ENCODE measurements around the gene RAC3.

DNA sequence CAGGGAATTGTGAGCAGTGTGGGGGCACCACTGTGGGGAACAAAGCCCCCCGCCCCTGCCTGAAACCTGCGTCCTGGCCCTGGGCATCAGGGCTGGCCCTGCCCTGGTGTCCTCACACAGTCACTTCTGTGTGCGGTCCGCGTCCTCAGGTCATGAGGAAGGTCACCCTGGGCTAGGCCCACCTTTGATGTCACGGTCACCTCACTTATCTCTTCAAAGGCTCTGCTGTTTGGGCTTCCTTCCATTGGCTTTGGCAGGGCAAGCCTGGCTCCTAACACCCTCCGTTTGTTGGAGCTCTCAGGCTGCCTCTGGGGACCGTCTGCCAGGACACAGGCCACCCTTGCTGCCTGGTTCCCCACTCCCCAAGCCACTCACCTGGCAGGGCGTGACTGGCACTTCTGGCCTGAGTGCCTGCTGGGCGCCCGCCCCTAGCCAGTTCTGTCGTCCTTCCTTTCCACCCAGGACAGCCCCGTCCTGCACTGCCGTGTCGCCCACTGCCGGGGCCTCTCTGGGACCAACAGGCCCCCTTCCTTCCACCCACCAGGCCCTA, 17.6 kb upstream of the RAC3 start:
- TF ChIP-seq CTCF (IDR thresholded peaks at IDR 0.05) (no peak), POLR2A (IDR thresholded peaks at IDR 0.05) (no peak), POLR2AphosphoS5 (IDR thresholded peaks at IDR 0.05) (no peak)
